Measurements from ENCODE around the gene CPD. TPM values are rescaled to one million over a fixed set of nuclear protein-coding genes. Genes with fewer than 3 reads are reported as not detected.
A peak's percentile ranks its signal among the peaks of the same experiment; 100 is the strongest.

Gene CPD
- total RNA-seq, 1 donor from 2014 or later, result 124 TPM

- Mint-ChIP-seq H3K4me1 (ENCODE audit: low read depth) (peaks cover 24% of the 10 kb centered on the region), H3K27me3 (peaks cover 4% of the 10 kb centered on the region), H3K27ac (peak overlapping the region; percentile 97), H3K36me3 (ENCODE audit: insufficient read depth) (no peaks in the 10 kb centered on the region), H3K9me3 (ENCODE audit: low read depth) (no peaks in the 10 kb centered on the region), H3K4me3 (ENCODE audit: low read depth) (no peak overlapping the region)
- DNase-seq (ENCODE audit: low spot score, unreplicated experiment), result no peak
- TF ChIP-seq CTCF (IDR thresholded peaks at IDR 0.05; ENCODE audit: unreplicated experiment), result no peak
Measured at GRCh38 chr17:30368912-30369720, 9.6 kb upstream of the CPD start.

- Mint-ChIP-seq H3K27ac (no peak overlapping the region), H3K36me3 (ENCODE audit: insufficient read depth) (no peaks in the 10 kb centered on the region), H3K4me1 (ENCODE audit: low read depth) (peaks cover 24% of the 10 kb centered on the region), H3K9me3 (ENCODE audit: low read depth) (no peaks in the 10 kb centered on the region), H3K27me3 (peaks cover 4% of the 10 kb centered on the region), H3K4me3 (ENCODE audit: low read depth) (no peak overlapping the region)
- no peak for DNase-seq (ENCODE audit: low spot score, unreplicated experiment)
- no peak for TF ChIP-seq CTCF (IDR thresholded peaks at IDR 0.05; ENCODE audit: unreplicated experiment)
Measured at GRCh38 chr17:30369995-30370394, 8.7 kb upstream of the CPD start.

GRCh38 chr17:30372755-30373154, 6.0 kb upstream of the CPD start:
- Mint-ChIP-seq H3K27ac (no peak overlapping the region), H3K4me3 (ENCODE audit: low read depth) (no peak overlapping the region), H3K27me3 (peaks cover 4% of the 10 kb centered on the region), H3K9me3 (ENCODE audit: low read depth) (no peaks in the 10 kb centered on the region), H3K4me1 (ENCODE audit: low read depth) (peaks cover 44% of the 10 kb centered on the region), H3K36me3 (ENCODE audit: insufficient read depth) (no peaks in the 10 kb centered on the region)
- DNase-seq (ENCODE audit: low spot score, unreplicated experiment), result no peak
- TF ChIP-seq CTCF (IDR thresholded peaks at IDR 0.05; ENCODE audit: unreplicated experiment), result no peak

- no peak for DNase-seq (ENCODE audit: low spot score, unreplicated experiment)
- no peaks in the 10 kb centered on the region for H3K36me3 Mint-ChIP-seq (ENCODE audit: insufficient read depth)
- peaks cover 31% of the 10 kb centered on the region for H3K4me1 Mint-ChIP-seq (ENCODE audit: low read depth)
- H3K27me3 Mint-ChIP-seq, result peaks cover 4% of the 10 kb centered on the region
- no peaks in the 10 kb centered on the region for H3K9me3 Mint-ChIP-seq (ENCODE audit: low read depth)
- TF ChIP-seq CTCF (IDR thresholded peaks at IDR 0.05; ENCODE audit: unreplicated experiment), result no peak
- peak overlapping the region; percentile 73 for H3K27ac Mint-ChIP-seq
- H3K4me3 Mint-ChIP-seq (ENCODE audit: low read depth), result no peak overlapping the region
Measured at GRCh38 chr17:30375661-30376060, 3.1 kb upstream of the CPD start.

- Mint-ChIP-seq H3K4me3 (ENCODE audit: low read depth) (peak overlapping the region; percentile 25), H3K36me3 (ENCODE audit: insufficient read depth) (no peaks in the 10 kb centered on the region), H3K27ac (peak overlapping the region; percentile 81), H3K4me1 (ENCODE audit: low read depth) (peaks cover 37% of the 10 kb centered on the region), H3K27me3 (peaks cover 4% of the 10 kb centered on the region), H3K9me3 (ENCODE audit: low read depth) (no peaks in the 10 kb centered on the region)
- TF ChIP-seq CTCF (IDR thresholded peaks at IDR 0.05; ENCODE audit: unreplicated experiment), result no peak
- no peak for DNase-seq (ENCODE audit: low spot score, unreplicated experiment)
Measured at GRCh38 chr17:30376621-30377452, 1.9 kb upstream of the CPD start.
